Epithelial cell of prostate (primary cell): ENCODE data around the gene BMP8B.
"Not testable (repeated sequence)": the region's sequence is repeated elsewhere in the genome, so short reads cannot be mapped to it uniquely, and the experiment has no call there.

ENCODE experiments used
- DNase-seq: peaks from one replicate; pipeline ENCODE4 v3.0.0-alpha.2; 2011; ENCODE audit warnings: low read depth, low spot score
- H3K27ac ChIP-seq: fragments of 450-650 bp; 2 replicates; pipeline ENCODE4 v1.5.1; 2017; ENCODE audit warnings: mild to moderate bottlenecking

The BMP8B gene, protein sequence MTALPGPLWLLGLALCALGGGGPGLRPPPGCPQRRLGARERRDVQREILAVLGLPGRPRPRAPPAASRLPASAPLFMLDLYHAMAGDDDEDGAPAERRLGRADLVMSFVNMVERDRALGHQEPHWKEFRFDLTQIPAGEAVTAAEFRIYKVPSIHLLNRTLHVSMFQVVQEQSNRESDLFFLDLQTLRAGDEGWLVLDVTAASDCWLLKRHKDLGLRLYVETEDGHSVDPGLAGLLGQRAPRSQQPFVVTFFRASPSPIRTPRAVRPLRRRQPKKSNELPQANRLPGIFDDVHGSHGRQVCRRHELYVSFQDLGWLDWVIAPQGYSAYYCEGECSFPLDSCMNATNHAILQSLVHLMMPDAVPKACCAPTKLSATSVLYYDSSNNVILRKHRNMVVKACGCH

DNA sequence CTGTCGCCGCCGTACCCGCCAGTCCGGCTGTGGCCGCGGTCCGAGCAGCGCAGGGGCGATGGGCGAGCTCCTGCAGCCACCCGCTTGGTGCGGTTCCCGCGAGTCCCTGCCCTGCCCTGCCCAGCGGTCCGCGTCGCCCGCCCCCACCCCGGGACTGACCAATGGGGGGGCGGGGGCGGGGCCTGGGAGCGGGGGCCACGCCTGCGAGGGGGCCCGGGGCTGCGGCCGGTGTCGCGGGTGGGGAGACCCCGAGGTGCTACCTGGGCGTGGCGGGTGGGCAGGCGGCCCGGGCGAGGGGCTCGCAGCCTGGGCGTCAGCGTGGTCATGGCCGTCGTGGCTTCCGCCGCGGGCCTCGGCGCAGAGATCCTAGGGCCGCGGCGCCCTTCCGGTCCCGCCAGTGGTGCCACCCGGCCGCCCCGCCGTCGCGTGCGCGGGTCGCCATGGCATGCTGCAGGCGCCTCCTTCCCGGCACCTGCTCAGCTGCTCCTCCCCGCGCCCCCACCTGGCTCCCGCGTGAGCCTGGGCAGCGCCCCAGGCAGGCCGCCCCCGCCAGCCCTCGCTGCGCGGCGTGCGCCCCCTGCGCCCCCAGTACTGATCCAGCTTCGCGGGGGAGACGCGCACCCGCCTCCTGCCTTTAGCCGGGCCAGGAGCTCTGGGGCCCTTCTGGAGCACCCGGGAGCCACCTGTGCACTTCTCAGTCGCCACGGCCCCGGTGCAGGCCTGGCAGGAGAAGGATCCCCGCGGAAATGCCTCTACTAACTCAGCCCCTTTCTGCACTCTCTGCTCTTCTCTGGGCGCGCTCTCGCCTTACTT, at the start of gene BMP8B:
Gene BMP8B (minus strand): TSS at position 108 of the 813 bp plus-strand sequence. CDS start 380 bp downstream, outside the sequence.
- H3K27ac ChIP-seq: no peak within 1 kb of the TSS

DNA sequence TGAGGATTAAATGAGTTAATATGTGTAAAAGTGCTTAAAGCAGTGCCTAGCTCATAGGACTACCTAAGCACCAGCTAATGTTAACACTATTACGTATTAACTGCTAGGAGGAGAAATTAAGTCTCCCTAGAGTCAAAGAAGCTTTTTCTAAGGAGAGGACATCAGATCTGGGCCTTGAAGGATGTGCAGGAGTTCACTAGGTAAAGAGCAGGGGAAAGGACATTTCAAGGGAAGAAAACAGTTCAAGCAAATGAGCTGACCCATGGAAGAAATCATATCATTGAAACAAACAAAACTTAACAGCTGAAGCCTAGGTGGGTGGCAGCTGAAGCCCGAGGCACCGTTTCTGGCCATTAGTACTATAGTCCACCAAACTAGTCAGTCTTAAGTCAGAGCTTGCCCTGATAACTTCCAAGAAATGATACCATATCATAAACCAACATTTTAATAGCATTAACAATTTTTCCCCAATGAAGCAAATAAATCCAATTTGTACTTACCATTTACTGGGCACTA, 48.0 kb upstream of the BMP8B start:
- H3K27ac ChIP-seq: no peak overlapping the region
- DNase-seq: no peak

More for the DNA sequence above, at the start of gene BMP8B:
- no peak for DNase-seq

DNA sequence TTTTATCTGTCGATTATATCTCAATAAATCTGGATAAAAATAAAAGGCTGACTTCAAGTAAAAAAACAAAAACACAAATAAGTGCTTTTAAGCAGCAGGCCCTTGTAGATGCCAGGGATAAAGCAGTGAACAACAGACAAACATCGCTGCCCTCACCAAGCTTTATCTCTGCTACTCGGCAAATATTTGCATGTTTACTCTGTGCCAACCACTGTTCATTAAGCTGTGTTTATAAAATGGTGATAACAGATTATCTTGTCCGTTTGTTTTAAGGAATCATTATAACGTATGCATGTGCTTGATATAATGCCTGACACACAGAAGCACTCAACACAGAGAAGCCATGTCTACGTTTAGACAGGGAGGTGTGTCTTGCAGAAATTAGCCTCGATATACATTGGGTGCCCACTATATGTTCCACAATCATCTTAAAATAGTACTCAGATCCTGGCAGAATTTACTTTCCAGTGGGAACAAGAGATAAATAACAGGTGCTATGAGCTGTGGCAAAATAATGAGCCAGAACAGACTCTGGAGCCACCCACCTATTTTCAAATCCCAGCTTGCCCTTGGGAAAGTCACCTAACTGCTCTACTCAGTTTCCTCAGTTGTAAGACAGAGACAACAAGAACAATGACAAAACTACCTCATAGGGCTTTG, 47.4 kb upstream of the BMP8B start:
- no peak for DNase-seq
- H3K27ac ChIP-seq: no peak overlapping the region

GRCh38 chr1:39835110-39835509, 46.4 kb upstream of the BMP8B start:
- no peak overlapping the region for H3K27ac ChIP-seq
- DNase-seq: no peak

DNA sequence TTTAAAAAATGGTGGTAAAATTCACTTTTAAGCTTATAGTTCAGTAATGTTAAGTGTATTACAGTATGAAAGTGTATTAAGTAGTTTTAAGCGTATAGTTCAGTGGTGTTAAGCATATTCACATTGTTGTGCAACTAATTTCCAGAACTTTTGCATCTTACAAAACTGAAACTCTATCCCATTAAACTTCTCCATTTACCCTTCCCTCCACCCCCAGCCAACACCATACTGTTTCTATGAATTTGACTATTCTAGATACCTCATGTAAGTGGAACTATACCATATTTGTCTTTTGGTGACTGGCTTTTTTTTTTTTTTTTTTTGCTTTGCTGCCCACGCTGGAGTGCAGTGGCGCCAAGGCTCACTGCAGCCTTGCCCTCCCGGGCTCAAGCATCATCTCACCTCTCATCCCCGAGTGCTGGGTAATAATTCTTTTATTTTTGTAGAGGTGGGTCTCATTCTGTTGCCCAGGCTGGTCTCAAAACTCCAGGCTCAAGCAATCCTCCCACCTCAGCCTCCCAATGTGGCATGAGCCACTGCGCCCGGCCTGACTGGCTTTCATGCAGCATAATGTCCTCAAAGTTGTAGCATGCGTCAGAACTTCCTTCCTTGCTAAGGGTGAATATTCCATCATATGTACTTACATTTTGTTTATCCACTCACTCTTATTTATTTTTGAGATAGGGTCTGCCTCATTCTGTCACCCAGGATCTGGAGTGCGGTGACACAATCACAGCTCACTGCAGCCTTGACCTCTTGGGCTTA, 45.1 kb upstream of the BMP8B start:
- DNase-seq: no peak
- no peak overlapping the region for H3K27ac ChIP-seq

- no peak for DNase-seq
- H3K27ac ChIP-seq: no peak overlapping the region
Measured at GRCh38 chr1:39833121-39833520, 44.5 kb upstream of the BMP8B start.

GRCh38 chr1:39832294-39832693, 43.6 kb upstream of the BMP8B start:
- H3K27ac ChIP-seq: no peak overlapping the region
- no peak for DNase-seq

- no peak overlapping the region for H3K27ac ChIP-seq
- no peak for DNase-seq
Measured at GRCh38 chr1:39829791-39830533, 41.3 kb upstream of the BMP8B start.

DNA sequence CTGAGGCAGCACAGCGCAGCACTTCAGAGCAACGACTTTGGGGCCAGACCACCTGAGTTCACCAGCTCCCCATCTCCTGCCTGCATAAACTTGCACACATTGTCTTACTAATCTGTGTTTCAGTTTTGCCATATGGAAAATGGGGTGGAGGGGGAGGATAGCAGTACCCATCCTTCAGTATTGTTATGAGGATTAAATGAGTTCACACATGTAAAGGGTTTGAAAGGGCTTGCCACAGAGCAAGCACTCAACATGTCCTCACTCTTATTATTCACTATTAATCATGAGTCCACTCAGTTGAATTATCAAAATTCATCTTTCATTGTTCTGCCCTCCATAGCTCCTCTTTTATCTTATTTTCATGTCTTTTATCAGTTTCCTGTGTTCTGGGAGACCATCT, 40.1 kb upstream of the BMP8B start:
- no peak for DNase-seq
- H3K27ac ChIP-seq: no peak overlapping the region

GRCh38 chr1:39828255-39828654, 39.6 kb upstream of the BMP8B start:
- H3K27ac ChIP-seq, DNase-seq: not testable (repeated sequence)

GRCh38 chr1:39827201-39827600, 38.5 kb upstream of the BMP8B start:
- no peak for DNase-seq
- no peak overlapping the region for H3K27ac ChIP-seq

GRCh38 chr1:39826583-39826982, 37.9 kb upstream of the BMP8B start:
- no peak for DNase-seq
- H3K27ac ChIP-seq: no peak overlapping the region

- H3K27ac ChIP-seq: no peak overlapping the region
- no peak for DNase-seq
Measured at GRCh38 chr1:39825432-39825941, 36.8 kb upstream of the BMP8B start.

DNA sequence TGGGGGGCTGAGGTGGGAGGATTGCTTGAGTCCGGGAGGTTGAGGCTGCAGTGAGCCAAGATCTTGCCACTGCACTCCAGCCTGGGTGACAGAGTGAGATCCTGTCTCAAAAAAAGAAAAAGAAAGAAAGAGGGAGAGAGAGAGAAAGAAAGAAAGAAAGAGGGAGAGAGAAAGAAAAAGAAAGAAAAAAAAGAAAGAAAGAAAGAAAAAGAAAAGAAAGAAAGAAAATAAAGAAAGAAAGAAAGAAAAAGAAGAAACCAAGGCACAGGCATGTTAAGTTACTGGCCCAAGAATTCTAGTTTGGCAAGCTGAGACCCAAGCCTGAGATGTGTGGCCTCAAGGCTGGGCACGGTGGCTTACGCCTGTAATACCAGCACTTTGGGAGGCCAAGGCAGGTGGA, 34.8 kb upstream of the BMP8B start:
- not testable (repeated sequence) for DNase-seq, H3K27ac ChIP-seq

DNA sequence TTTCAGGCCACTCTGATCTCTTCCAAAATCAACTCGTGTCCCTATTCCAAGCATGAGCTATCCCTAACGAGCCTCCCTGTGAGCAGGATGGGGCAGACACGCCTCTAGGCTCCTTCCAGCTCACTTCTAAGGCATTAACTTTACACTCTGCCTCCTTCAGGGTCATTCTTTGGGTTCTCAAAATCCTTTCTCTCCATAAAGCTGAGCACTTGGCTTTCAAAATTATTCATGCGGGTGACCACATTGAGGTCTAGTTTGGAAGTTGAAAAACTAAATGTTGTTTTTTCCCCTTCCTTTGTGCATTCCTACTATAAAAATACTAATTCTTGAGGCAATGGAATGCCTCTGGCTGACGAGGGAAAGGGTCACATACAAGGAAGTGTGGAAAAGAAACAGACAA, 33.5 kb upstream of the BMP8B start:
- no peak for DNase-seq
- no peak overlapping the region for H3K27ac ChIP-seq

GRCh38 chr1:39819091-39819812, 30.6 kb upstream of the BMP8B start:
- no peak overlapping the region for H3K27ac ChIP-seq
- DNase-seq: no peak

- DNase-seq: peak; percentile 36
Measured at GRCh38 chr1:39818482-39818881, 29.8 kb upstream of the BMP8B start.

More at GRCh38 chr1:39818482-39818881, 29.8 kb upstream of the BMP8B start:
- H3K27ac ChIP-seq: peak overlapping the region; percentile 73
